ENCODE data around the gene KIAA1671. TPM values are rescaled to one million over a fixed set of nuclear protein-coding genes. Genes with fewer than 3 reads are reported as not detected.

The KIAA1671 gene
- total RNA-seq, 1 experiment from 2014 or later: 68.1 TPM

DNA sequence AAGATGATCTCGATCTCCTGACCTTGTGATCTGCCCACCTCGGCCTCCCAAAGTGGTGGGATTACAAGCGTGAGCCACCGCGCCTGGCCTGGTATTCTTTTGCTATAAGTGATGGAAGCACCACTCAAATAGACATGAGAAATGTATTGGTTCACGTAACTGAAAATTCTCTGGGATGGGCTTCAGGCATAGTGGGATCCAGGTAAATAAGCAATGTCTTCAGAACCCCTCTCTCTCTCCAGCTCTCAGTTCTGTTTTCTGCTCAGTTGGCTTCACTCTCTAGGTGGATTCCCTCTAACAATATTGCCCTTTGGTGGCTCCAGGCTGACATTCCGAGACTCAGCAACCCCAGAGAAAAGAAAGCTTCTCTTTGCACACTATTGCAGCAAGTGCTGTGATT is 5.1 kb upstream of the KIAA1671 start:
- POLR2A ChIA-PET: no interaction called here
- Mint-ChIP-seq H3K4me1 (ENCODE audit: insufficient read depth, unreplicated experiment) (peaks cover 30% of the 10 kb centered on the region), H3K36me3 (ENCODE audit: insufficient read depth, unreplicated experiment) (no peaks in the 10 kb centered on the region), H3K27ac (ENCODE audit: low read depth, unreplicated experiment) (no peak overlapping the region), H3K9me3 (ENCODE audit: unreplicated experiment) (no peaks in the 10 kb centered on the region), H3K27me3 (ENCODE audit: insufficient read depth, unreplicated experiment) (no peaks in the 10 kb centered on the region), H3K4me3 (ENCODE audit: unreplicated experiment) (no peak overlapping the region)
- intact Hi-C loops (cut with micrococcal nuclease): no loop called here
- DNase-seq (ENCODE audit: unreplicated experiment): no peak
- CTCF ChIA-PET: interaction anchor here (0.7 to 5.8 kb wide), 4 partner anchors 9 to 110 kb away, joined by 3 to 87 read pairs (median 22); no protein-coding TSS in a partner anchor
- no TSS peak for BruUV-seq (replicated peaks)
- TF ChIP-seq, protein P1, sequence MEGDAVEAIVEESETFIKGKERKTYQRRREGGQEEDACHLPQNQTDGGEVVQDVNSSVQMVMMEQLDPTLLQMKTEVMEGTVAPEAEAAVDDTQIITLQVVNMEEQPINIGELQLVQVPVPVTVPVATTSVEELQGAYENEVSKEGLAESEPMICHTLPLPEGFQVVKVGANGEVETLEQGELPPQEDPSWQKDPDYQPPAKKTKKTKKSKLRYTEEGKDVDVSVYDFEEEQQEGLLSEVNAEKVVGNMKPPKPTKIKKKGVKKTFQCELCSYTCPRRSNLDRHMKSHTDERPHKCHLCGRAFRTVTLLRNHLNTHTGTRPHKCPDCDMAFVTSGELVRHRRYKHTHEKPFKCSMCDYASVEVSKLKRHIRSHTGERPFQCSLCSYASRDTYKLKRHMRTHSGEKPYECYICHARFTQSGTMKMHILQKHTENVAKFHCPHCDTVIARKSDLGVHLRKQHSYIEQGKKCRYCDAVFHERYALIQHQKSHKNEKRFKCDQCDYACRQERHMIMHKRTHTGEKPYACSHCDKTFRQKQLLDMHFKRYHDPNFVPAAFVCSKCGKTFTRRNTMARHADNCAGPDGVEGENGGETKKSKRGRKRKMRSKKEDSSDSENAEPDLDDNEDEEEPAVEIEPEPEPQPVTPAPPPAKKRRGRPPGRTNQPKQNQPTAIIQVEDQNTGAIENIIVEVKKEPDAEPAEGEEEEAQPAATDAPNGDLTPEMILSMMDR (IDR thresholded peaks at IDR 0.05; ENCODE audit: unreplicated experiment): no peak

DNA sequence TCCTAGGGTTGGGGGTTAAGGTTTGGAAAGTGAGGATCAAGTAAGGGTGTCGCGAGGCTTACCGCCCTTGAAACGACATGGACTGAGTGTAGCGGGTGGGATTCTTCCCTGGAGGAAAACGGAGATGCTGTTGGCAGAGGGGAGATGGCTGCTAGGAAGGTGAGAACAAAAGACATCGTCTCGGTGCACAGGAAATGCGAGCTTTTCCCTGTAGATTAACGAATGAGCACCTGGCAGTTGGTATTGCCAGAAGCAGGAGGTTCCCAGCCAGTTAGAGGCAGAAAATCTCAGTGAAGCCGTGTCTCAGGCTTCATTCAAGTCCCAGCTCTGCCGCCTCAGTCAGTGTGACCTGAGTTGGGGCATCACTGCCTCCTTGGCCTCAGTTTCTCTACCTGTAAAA is 4.6 kb upstream of the KIAA1671 start:
- Mint-ChIP-seq H3K4me3 (ENCODE audit: unreplicated experiment) (no peak overlapping the region), H3K4me1 (ENCODE audit: insufficient read depth, unreplicated experiment) (peaks cover 25% of the 10 kb centered on the region), H3K27ac (ENCODE audit: low read depth, unreplicated experiment) (no peak overlapping the region), H3K9me3 (ENCODE audit: unreplicated experiment) (no peaks in the 10 kb centered on the region), H3K36me3 (ENCODE audit: insufficient read depth, unreplicated experiment) (no peaks in the 10 kb centered on the region), H3K27me3 (ENCODE audit: insufficient read depth, unreplicated experiment) (no peaks in the 10 kb centered on the region)
- TF ChIP-seq, protein P1 (IDR thresholded peaks at IDR 0.05; ENCODE audit: unreplicated experiment): no peak
- ChIA-PET CTCF (interaction anchor here (1.1 to 5.8 kb wide), 3 partner anchors 10 to 109 kb away, joined by 3 to 87 read pairs (median 42); no protein-coding TSS in a partner anchor), POLR2A (no interaction called here)
- intact Hi-C loops (cut with micrococcal nuclease): no loop called here
- BruUV-seq (replicated peaks): no TSS peak
- DNase-seq (ENCODE audit: unreplicated experiment): no peak

DNA sequence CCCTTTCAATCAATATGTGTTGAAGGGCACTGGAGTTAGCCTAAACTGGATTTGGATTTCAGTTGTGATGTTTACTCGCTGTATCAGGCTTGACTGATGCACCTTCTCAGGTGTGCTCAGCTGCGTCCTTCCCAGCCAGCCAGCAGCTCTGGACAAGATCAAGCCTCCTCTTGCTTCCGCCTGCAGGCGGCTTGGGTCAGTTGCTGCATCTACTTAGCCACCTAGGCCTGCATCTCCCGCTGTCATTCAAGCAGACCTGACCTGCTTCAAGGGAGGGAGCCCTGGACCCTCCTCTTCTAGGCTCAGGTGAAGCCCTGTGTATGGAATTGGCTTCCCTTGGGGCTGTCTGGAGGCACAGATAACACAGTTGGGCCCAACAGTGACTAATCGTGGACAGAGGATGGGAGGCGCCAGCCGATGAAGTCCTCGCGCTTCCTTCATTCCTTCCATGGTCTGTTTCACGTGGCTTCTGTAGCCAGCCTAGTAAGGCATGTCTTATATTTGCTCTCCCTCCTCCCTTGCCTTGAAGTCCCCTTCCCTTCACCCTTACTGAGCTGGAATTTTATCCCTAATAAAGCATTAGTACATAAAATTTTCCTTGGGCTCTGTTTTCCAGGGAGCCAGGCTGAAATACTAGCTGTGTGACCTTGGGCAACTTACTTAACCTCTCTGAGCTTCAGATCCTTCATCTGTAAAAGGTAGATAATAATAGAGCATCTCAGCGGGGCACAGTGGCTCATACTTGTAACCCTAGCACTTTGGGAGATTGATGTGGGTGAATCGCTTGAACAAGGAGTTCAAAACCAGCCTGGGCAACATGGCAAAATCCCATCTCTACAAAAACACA is 3.9 kb upstream of the KIAA1671 start:
- DNase-seq (ENCODE audit: unreplicated experiment): no peak
- H3K4me1 Mint-ChIP-seq (ENCODE audit: insufficient read depth, unreplicated experiment): peaks cover 24% of the 10 kb centered on the region

More for the DNA sequence above, 3.9 kb upstream of the KIAA1671 start:
- POLR2A ChIA-PET: no interaction called here
- TF ChIP-seq, protein P1 (IDR thresholded peaks at IDR 0.05; ENCODE audit: unreplicated experiment): no peak
- Mint-ChIP-seq H3K9me3 (ENCODE audit: unreplicated experiment) (no peaks in the 10 kb centered on the region), H3K27ac (ENCODE audit: low read depth, unreplicated experiment) (no peak overlapping the region), H3K27me3 (ENCODE audit: insufficient read depth, unreplicated experiment) (no peaks in the 10 kb centered on the region), H3K4me3 (ENCODE audit: unreplicated experiment) (no peak overlapping the region), H3K36me3 (ENCODE audit: insufficient read depth, unreplicated experiment) (no peaks in the 10 kb centered on the region)
- CTCF ChIA-PET: interaction anchor here (5.7 to 5.8 kb wide), 2 partner anchors 10 to 101 kb away, joined by 42 to 87 read pairs; no protein-coding TSS in a partner anchor
- intact Hi-C loops (cut with micrococcal nuclease): no loop called here
- no TSS peak for BruUV-seq (replicated peaks)

All from MCF 10A (cell line).